ENCODE data around the gene STRADB.

STRADB gene

GRCh38 chr2:201520201-201520600 lies 68.7 kb downstream of the STRADB start:
- ChIA-PET POLR2A (no interaction called here), CTCF (no interaction called here)
- TF ChIP-seq ZNF544 (tag by site-specific recombination; IDR thresholded peaks at IDR 0.05) = no peak
- no peak for TF ChIP-seq ZBTB6 (tag by site-specific recombination; IDR thresholded peaks at IDR 0.05)
- no peak for TF ChIP-seq ZNF324 (tag by site-specific recombination; IDR thresholded peaks at IDR 0.05)
- TF ChIP-seq GLI2 (tag by site-specific recombination; IDR thresholded peaks at IDR 0.05; ENCODE audit: borderline replicate concordance, low read depth) = no peak
- no peak for TF ChIP-seq ZNF664 (tag by site-specific recombination; IDR thresholded peaks at IDR 0.05)
- no peak for TF ChIP-seq ZNF791 (tag by site-specific recombination; IDR thresholded peaks at IDR 0.05)
- no peak for TF ChIP-seq ZNF19 (tag by site-specific recombination; IDR thresholded peaks at IDR 0.05; ENCODE audit: low read depth)
- no peak for TF ChIP-seq ZNF280D (tag by site-specific recombination; IDR thresholded peaks at IDR 0.05)
- no peak for TF ChIP-seq KLF9 (tag by site-specific recombination; IDR thresholded peaks at IDR 0.05; ENCODE audit: low read depth)
- TF ChIP-seq ZNF18 (tag by site-specific recombination; IDR thresholded peaks at IDR 0.05) = no peak
- H3K4me3 ChIP-seq (ENCODE audit: low read depth, low read length) = no peak overlapping the region
- H3K36me3 ChIP-seq (ENCODE audit: control insufficient read depth in 2 of 2, insufficient read depth in 1 of 2, low read length in 2 of 2) = no peaks in the 10 kb centered on the region
- no peaks in the 10 kb centered on the region for H3K4me1 ChIP-seq (ENCODE audit: control insufficient read depth, insufficient read depth, low read length)
- no peak overlapping the region for H3K27ac ChIP-seq (ENCODE audit: extremely low read depth, low read depth, low read length)
- H3K9me3 ChIP-seq (ENCODE audit: control insufficient read depth, insufficient read depth, low read depth, low read length) = no peaks in the 10 kb centered on the region

GRCh38 chr2:201522965-201523364 lies 71.4 kb downstream of the STRADB start:
- Histone ChIP-seq H3K9me3 (ENCODE audit: control insufficient read depth, insufficient read depth, low read depth, low read length) (no peaks in the 10 kb centered on the region), H3K4me3 (ENCODE audit: low read depth, low read length) (no peak overlapping the region), H3K36me3 (ENCODE audit: control insufficient read depth in 2 of 2, insufficient read depth in 1 of 2, low read length in 2 of 2) (no peaks in the 10 kb centered on the region), H3K4me1 (ENCODE audit: control insufficient read depth, insufficient read depth, low read length) (no peaks in the 10 kb centered on the region), H3K27ac (ENCODE audit: extremely low read depth, low read depth, low read length) (no peak overlapping the region)
- CTCF ChIA-PET = no interaction called here
- POLR2A ChIA-PET = no interaction called here
- TF ChIP-seq ZFHX2 (tag by site-specific recombination; conservative IDR thresholded peaks at IDR 0.05) = no peak
- TF ChIP-seq HOXD13 (CRISPR knock-in tag; IDR thresholded peaks at IDR 0.05; ENCODE audit: borderline replicate concordance) = no peak
- no peak for TF ChIP-seq INSM2 (tag by site-specific recombination; IDR thresholded peaks at IDR 0.05)
- TF ChIP-seq ZNF148 (tag by site-specific recombination; IDR thresholded peaks at IDR 0.05; ENCODE audit: borderline replicate concordance) = no peak
- no peak for TF ChIP-seq REPIN1 (tag by site-specific recombination; IDR thresholded peaks at IDR 0.05; ENCODE audit: low read depth)
- no peak for TF ChIP-seq ZNF157 (tag by site-specific recombination; IDR thresholded peaks at IDR 0.05)
